ENCODE measurements around the gene MTCL3.

The MTCL3 gene

GRCh38 chr6:127457456-127458064, 61.6 kb downstream of the MTCL3 start:
- no peaks in the 10 kb centered on the region for H3K36me3 ChIP-seq (ENCODE audit: low read length)
- H3K9ac ChIP-seq (ENCODE audit: low read length), result no peak overlapping the region
- no peak overlapping the region for H3K4me3 ChIP-seq (ENCODE audit: insufficient read depth, low read length, poor library complexity, severe bottlenecking)
- H3K79me2 ChIP-seq (ENCODE audit: insufficient read depth, low read length), result no peaks in the 10 kb centered on the region
- no peaks in the 10 kb centered on the region; the same call in 1 of the 2 replicates for H4K20me1 ChIP-seq (ENCODE audit: low read depth, low read length)
- no peaks in the 10 kb centered on the region for H3K9me3 ChIP-seq (ENCODE audit: insufficient read depth, low read length)
- no peak overlapping the region for H3K27ac ChIP-seq (ENCODE audit: low read depth, low read length)
- no peaks in the 10 kb centered on the region for H3K27me3 ChIP-seq (ENCODE audit: low read length)
- no peak overlapping the region for H3K4me2 ChIP-seq (ENCODE audit: low read depth, low read length, poor library complexity, severe bottlenecking)
- no peaks in the 10 kb centered on the region for H3F3A ChIP-seq (ENCODE audit: insufficient read depth)
- no peaks in the 10 kb centered on the region for H3K9me2 ChIP-seq (replicated peaks; ENCODE audit: insufficient read depth, low read length)
- no peak for TF ChIP-seq EZH2phosphoT487 (conservative IDR thresholded peaks at IDR 0.05; ENCODE audit: low read length)
- TF ChIP-seq CTCF (IDR thresholded peaks at IDR 0.05; ENCODE audit: insufficient read depth, low read length, poor library complexity, severe bottlenecking), result no peak
- H2AFZ ChIP-seq (ENCODE audit: low read depth, low read length, severe bottlenecking), result no peak overlapping the region

- no peak overlapping the region for H3K9ac ChIP-seq (ENCODE audit: low read length)
- H3F3A ChIP-seq (ENCODE audit: insufficient read depth), result no peaks in the 10 kb centered on the region
- no peak overlapping the region for H2AFZ ChIP-seq (ENCODE audit: low read depth, low read length, severe bottlenecking)
- TF ChIP-seq CTCF (IDR thresholded peaks at IDR 0.05; ENCODE audit: insufficient read depth, low read length, poor library complexity, severe bottlenecking) (no peak), EZH2phosphoT487 (conservative IDR thresholded peaks at IDR 0.05; ENCODE audit: low read length) (no peak)
- no peak overlapping the region for H3K4me2 ChIP-seq (ENCODE audit: low read depth, low read length, poor library complexity, severe bottlenecking)
- no peaks in the 10 kb centered on the region for H3K9me2 ChIP-seq (replicated peaks; ENCODE audit: insufficient read depth, low read length)
- H3K27me3 ChIP-seq (ENCODE audit: low read length), result no peaks in the 10 kb centered on the region
- H3K4me3 ChIP-seq (ENCODE audit: insufficient read depth, low read length, poor library complexity, severe bottlenecking), result no peak overlapping the region
- no peaks in the 10 kb centered on the region for H3K79me2 ChIP-seq (ENCODE audit: insufficient read depth, low read length)
- no peak overlapping the region for H3K27ac ChIP-seq (ENCODE audit: low read depth, low read length)
- no peaks in the 10 kb centered on the region for H3K36me3 ChIP-seq (ENCODE audit: low read length)
- H3K9me3 ChIP-seq (ENCODE audit: insufficient read depth, low read length), result no peaks in the 10 kb centered on the region
- H4K20me1 ChIP-seq (ENCODE audit: low read depth, low read length), result no peaks in the 10 kb centered on the region; the same call in 1 of the 2 replicates
These were observed 62.7 kb downstream of the MTCL3 start for GRCh38 chr6:127456465-127456864.

GRCh38 chr6:127453845-127454619, 65.1 kb downstream of the MTCL3 start:
- no peak overlapping the region for H3K9ac ChIP-seq (ENCODE audit: low read length)
- no peak overlapping the region for H3K4me3 ChIP-seq (ENCODE audit: insufficient read depth, low read length, poor library complexity, severe bottlenecking)
- H3K36me3 ChIP-seq (ENCODE audit: low read length), result no peaks in the 10 kb centered on the region
- no peaks in the 10 kb centered on the region for H3K79me2 ChIP-seq (ENCODE audit: insufficient read depth, low read length)
- TF ChIP-seq EZH2phosphoT487 (conservative IDR thresholded peaks at IDR 0.05; ENCODE audit: low read length) (no peak), CTCF (IDR thresholded peaks at IDR 0.05; ENCODE audit: insufficient read depth, low read length, poor library complexity, severe bottlenecking) (no peak)
- no peaks in the 10 kb centered on the region for H3K9me2 ChIP-seq (replicated peaks; ENCODE audit: insufficient read depth, low read length)
- no peaks in the 10 kb centered on the region for H3K27me3 ChIP-seq (ENCODE audit: low read length)
- H3K27ac ChIP-seq (ENCODE audit: low read depth, low read length), result no peak overlapping the region
- no peak overlapping the region for H3K4me2 ChIP-seq (ENCODE audit: low read depth, low read length, poor library complexity, severe bottlenecking)
- H4K20me1 ChIP-seq (ENCODE audit: low read depth, low read length), result no peaks in the 10 kb centered on the region; the same call in 1 of the 2 replicates
- H2AFZ ChIP-seq (ENCODE audit: low read depth, low read length, severe bottlenecking), result no peak overlapping the region
- no peaks in the 10 kb centered on the region for H3K9me3 ChIP-seq (ENCODE audit: insufficient read depth, low read length)
- no peaks in the 10 kb centered on the region for H3F3A ChIP-seq (ENCODE audit: insufficient read depth)

All from SU-DHL-6 (cell line).